GM20000 (cell line): Measurements from ENCODE around the gene ESRRG.

Source experiments
- DNase-seq: peaks from one replicate; pipeline ENCODE4 v3.0.0; 2012; ENCODE audit warnings: low spot score
- TF ChIP-seq, protein P1 (sequence below): IDR thresholded peaks from 2 replicates; pipeline ENCODE4 v1.5.1; 2012; ENCODE audit warnings: mild to moderate bottlenecking, control low read depth; ENCODE audit errors: extremely low read depth, missing control alignments

ESRRG gene

DNA sequence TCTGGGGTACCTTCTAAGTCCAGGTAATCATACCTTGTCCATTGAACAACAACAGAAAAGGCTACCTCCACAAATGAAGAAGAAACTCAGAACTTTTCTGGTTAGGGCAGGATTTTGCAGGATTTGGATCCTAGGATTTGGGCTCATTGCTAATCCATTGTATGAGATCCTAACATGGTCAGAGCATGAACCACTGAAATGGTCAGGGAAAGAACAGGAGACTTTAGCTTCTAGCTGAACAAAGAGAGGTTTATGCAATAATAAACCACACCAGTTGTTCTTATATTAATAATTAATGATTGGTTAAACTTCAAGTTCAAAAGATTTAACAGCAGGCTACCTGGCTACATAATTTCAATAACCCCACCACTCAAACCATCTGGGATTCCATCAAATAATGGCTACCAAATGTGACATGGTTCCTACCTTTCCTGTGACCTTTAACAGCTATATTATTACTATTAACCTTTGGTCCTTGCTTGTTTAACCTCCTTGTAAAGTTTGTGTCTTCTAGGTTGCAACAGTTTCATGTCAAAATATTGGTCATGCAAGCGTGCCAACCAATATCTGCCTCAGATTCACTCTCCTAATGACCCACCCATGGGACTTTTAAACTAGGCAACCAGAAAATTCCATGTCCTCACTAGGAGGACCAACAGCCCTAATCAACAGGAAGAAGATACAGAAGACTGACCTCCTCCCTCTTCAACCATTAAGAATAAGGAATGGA lies 239.4 kb downstream of the ESRRG start:
- no peak for DNase-seq

DNA sequence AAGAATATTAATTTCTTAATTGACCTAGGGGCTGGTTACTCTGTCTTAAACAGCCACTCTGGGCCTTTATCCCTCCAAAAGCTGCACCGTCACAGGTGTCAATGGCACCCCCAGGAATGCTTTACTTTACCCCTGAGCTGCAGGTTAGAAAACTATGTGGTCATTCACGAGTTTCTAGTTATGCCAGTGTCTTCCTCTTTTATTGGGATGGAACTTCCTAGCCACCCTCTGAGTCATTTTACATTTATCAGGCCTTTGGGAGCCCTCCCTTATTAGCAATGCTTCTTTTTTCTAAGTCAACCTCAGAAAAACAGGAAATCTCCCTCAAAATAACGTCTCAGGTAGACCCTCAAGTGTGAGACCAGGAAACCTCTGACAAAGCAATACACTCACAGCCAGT lies 240.6 kb downstream of the ESRRG start:
- TF ChIP-seq, protein P1, sequence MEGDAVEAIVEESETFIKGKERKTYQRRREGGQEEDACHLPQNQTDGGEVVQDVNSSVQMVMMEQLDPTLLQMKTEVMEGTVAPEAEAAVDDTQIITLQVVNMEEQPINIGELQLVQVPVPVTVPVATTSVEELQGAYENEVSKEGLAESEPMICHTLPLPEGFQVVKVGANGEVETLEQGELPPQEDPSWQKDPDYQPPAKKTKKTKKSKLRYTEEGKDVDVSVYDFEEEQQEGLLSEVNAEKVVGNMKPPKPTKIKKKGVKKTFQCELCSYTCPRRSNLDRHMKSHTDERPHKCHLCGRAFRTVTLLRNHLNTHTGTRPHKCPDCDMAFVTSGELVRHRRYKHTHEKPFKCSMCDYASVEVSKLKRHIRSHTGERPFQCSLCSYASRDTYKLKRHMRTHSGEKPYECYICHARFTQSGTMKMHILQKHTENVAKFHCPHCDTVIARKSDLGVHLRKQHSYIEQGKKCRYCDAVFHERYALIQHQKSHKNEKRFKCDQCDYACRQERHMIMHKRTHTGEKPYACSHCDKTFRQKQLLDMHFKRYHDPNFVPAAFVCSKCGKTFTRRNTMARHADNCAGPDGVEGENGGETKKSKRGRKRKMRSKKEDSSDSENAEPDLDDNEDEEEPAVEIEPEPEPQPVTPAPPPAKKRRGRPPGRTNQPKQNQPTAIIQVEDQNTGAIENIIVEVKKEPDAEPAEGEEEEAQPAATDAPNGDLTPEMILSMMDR: no peak
- DNase-seq: no peak

More for the DNA sequence above, 239.4 kb downstream of the ESRRG start:
- TF ChIP-seq, protein P1: no peak

DNA sequence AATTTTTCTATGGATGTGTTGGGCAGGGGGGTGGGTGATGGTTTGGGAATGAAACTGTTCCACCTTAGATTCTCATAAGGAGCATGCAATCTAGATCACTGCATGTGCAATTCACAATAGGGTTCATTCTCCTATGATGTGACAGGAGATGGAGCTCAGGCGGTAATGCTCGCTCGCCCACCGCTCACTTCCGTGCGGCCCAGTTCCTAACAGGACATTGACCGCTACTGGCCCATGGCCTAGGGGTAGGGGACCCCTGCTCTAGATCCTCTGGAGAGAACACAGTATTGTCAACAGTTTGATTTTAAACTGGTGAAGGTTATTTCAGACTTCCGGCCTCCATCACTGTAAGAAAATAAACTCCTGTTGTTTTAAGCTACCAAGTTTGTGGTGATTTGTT lies 245.0 kb downstream of the ESRRG start:
- TF ChIP-seq, protein P1: no peak
- DNase-seq: no peak

DNA sequence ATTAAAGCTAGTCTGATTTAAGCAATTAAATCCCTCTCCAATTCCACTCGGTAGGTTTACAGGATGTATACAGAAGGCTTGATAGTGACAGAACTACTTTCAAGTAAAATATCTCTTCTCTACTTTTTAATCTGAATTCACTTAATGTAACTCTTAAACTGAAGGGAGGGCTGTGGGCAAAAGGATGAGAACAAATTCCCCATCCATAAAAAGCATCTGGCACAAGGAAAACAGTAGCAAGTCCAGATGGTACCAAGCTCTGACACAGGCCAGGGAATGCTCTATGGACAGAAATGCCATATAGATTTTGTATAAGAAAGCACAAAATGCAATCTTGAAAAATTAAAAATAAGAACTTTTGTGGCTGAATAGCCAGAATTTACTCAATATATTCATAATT lies 246.9 kb downstream of the ESRRG start:
- no peak for DNase-seq
- TF ChIP-seq, protein P1: no peak

DNA sequence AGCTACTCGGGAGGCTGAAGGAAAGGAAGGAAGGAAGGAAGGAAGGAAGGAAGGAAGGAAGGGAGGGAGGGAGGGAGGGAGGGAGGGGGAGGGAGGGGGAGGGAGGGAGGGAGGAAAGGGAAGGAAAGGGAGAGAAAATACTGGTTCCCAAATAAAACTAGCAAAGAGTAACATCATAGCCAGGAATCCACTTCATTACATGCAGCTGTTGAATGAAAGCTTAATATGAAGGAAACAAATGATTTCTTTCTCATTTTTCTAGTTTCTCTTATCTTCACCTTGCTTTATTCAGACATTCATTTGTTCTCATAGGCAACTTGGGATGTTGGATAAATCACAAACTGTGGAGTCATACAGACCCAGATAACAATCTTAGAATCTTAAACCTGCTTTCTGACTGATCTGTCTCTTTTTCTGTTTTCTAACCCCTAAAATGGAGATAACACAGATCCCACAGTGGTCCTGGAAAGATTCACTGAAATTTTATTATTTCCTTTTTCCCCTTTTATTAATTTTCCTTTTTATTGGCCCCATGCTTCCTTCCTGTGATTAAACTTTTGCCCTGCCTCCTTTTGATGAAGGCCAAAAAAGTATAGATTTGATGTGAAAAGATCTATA lies 247.5 kb downstream of the ESRRG start:
- TF ChIP-seq, protein P1: no peak
- no peak for DNase-seq

DNA sequence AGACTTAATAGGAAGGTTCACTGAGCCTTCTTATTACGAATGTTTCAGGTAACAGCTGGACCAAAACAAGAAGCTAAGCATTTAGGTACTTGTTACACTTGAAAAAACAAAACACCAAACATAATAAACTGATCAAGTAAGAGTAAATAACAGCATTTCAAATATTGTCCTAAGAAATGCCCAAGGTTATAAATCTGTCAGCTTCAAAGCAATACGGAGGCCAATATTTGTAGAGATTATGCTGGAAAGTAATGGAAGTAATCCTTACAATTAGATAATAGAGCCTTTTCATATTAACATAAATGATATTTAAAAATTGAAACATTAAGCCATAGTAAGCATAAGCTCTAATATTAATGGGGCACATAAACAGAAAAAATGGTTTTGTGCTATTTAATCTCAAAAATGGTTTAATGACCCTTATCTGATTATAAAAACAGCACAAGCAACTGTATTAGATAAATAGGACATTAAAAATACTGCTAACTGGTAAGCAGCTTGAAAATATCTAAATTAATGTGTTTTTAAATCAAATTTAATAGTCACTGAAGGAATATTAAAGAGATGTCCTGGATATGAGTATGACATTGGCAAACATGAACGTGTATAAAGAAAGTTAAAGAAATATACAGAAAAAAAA lies 256.9 kb downstream of the ESRRG start:
- TF ChIP-seq, protein P1: no peak
- DNase-seq: no peak

DNA sequence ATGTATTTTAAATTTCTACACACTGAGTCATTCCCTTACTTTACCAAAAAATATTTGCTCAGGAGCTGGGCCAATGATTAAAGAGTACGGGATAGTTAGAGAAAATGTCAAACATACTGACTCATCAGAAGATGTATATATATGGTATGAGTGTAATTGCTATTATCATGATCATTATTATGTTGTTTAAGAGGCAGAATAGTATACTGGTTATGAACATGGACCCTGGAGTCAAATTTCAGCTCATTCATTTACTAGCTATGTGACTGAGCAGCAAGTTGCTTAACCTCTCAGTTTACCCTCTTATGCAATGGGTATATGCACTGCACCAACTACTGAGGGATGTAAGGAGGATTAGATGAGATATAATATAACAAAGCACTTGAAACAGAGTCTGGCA lies 258.7 kb downstream of the ESRRG start:
- TF ChIP-seq, protein P1: no peak
- no peak for DNase-seq
